Measurements from ENCODE around the gene LRRFIP2. TPM values are rescaled to one million over a fixed set of nuclear protein-coding genes. Genes with fewer than 3 reads are reported as not detected.

The LRRFIP2 gene
- total RNA-seq, 1 donor from 2014 or later = 40.0 TPM

DNA sequence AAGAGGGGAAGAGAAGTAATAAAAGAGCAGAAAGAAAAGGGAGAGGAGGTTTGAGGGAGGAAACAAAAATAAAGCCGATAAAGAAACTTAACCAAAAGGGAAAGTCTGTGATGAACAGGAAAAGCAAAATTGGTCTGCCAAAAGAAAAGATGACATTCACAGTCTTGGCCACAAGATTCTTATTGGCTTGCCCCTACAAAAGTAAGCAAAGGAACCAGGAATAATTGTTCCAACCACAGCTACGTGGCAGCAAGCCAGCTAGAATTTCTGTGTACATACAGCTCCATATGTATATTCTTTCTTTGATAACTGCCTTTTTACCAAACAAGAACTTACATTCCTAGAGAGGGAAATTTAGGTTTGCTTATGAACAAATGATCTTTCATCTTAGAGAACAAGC, 101.5 kb downstream of the LRRFIP2 start:
- Mint-ChIP-seq H3K27ac (ENCODE audit: unreplicated experiment) (no peak overlapping the region), H3K9me3 (ENCODE audit: unreplicated experiment) (no peaks in the 10 kb centered on the region), H3K4me3 (ENCODE audit: unreplicated experiment) (no peak overlapping the region), H3K36me3 (ENCODE audit: low read depth, unreplicated experiment) (peaks cover 24% of the 10 kb centered on the region), H3K27me3 (ENCODE audit: unreplicated experiment) (no peaks in the 10 kb centered on the region), H3K4me1 (ENCODE audit: unreplicated experiment) (no peaks in the 10 kb centered on the region)
- TF ChIP-seq, protein P1, sequence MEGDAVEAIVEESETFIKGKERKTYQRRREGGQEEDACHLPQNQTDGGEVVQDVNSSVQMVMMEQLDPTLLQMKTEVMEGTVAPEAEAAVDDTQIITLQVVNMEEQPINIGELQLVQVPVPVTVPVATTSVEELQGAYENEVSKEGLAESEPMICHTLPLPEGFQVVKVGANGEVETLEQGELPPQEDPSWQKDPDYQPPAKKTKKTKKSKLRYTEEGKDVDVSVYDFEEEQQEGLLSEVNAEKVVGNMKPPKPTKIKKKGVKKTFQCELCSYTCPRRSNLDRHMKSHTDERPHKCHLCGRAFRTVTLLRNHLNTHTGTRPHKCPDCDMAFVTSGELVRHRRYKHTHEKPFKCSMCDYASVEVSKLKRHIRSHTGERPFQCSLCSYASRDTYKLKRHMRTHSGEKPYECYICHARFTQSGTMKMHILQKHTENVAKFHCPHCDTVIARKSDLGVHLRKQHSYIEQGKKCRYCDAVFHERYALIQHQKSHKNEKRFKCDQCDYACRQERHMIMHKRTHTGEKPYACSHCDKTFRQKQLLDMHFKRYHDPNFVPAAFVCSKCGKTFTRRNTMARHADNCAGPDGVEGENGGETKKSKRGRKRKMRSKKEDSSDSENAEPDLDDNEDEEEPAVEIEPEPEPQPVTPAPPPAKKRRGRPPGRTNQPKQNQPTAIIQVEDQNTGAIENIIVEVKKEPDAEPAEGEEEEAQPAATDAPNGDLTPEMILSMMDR (IDR thresholded peaks at IDR 0.05; ENCODE audit: unreplicated experiment) = no peak
- DNase-seq (ENCODE audit: low spot score) = no peak

- Mint-ChIP-seq H3K36me3 (ENCODE audit: low read depth, unreplicated experiment) (peaks cover 24% of the 10 kb centered on the region), H3K27ac (ENCODE audit: unreplicated experiment) (no peak overlapping the region), H3K4me3 (ENCODE audit: unreplicated experiment) (no peak overlapping the region), H3K27me3 (ENCODE audit: unreplicated experiment) (no peaks in the 10 kb centered on the region), H3K9me3 (ENCODE audit: unreplicated experiment) (no peaks in the 10 kb centered on the region), H3K4me1 (ENCODE audit: unreplicated experiment) (no peaks in the 10 kb centered on the region)
- no peak for DNase-seq (ENCODE audit: low spot score)
- TF ChIP-seq, protein P1 (IDR thresholded peaks at IDR 0.05; ENCODE audit: unreplicated experiment) = no peak
These were observed 102.5 kb downstream of the LRRFIP2 start for GRCh38 chr3:37071921-37072320.

DNA sequence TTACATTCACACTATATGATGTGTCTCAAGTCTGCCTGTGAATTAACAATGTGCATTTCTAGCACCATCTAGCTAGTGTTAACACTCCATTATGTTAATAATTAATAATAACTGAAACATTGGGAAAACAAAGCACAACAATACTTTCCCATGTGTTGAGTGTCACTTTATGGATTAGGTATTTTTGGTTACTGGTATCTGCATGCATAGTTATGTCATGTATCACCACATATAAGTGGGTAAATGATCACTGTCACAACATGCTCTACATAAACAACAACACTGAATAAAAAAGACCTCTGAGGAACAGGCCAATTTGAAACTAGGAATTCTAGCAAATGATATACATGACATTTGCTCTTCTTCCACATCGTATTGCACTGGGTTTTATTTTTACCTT, 106.4 kb downstream of the LRRFIP2 start:
- H3K27ac Mint-ChIP-seq (ENCODE audit: unreplicated experiment) = no peak overlapping the region
- H3K27me3 Mint-ChIP-seq (ENCODE audit: unreplicated experiment) = no peaks in the 10 kb centered on the region
- no peak overlapping the region for H3K4me3 Mint-ChIP-seq (ENCODE audit: unreplicated experiment)
- no peaks in the 10 kb centered on the region for H3K9me3 Mint-ChIP-seq (ENCODE audit: unreplicated experiment)
- H3K4me1 Mint-ChIP-seq (ENCODE audit: unreplicated experiment) = no peaks in the 10 kb centered on the region
- TF ChIP-seq, protein P1 (IDR thresholded peaks at IDR 0.05; ENCODE audit: unreplicated experiment) = no peak
- no peak for DNase-seq (ENCODE audit: low spot score)
- peaks cover 23% of the 10 kb centered on the region for H3K36me3 Mint-ChIP-seq (ENCODE audit: low read depth, unreplicated experiment)

DNA sequence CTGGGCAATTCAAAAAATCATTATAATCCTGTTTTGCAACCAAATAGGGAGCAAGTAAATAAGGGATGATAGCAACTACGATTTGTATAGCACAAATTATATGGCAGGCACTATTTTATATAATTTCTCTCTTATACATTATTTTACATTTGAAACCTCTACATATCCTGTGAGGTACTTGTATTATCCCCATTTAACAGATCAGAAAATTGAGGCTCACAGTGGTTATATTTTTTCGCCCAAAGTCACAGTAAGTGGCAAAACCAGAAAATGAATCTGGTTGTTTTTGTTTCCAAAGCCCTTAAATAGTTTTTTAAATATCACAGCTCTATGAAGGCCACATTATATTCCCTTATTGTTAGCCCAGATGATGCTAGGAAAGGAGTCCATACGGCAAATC, 106.8 kb downstream of the LRRFIP2 start:
- peaks cover 23% of the 10 kb centered on the region for H3K36me3 Mint-ChIP-seq (ENCODE audit: low read depth, unreplicated experiment)
- no peak for DNase-seq (ENCODE audit: low spot score)
- TF ChIP-seq, protein P1 (IDR thresholded peaks at IDR 0.05; ENCODE audit: unreplicated experiment) = no peak
- no peak overlapping the region for H3K4me3 Mint-ChIP-seq (ENCODE audit: unreplicated experiment)
- no peaks in the 10 kb centered on the region for H3K4me1 Mint-ChIP-seq (ENCODE audit: unreplicated experiment)
- no peaks in the 10 kb centered on the region for H3K9me3 Mint-ChIP-seq (ENCODE audit: unreplicated experiment)
- no peaks in the 10 kb centered on the region for H3K27me3 Mint-ChIP-seq (ENCODE audit: unreplicated experiment)
- H3K27ac Mint-ChIP-seq (ENCODE audit: unreplicated experiment) = no peak overlapping the region

GRCh38 chr3:37064747-37065146, 109.6 kb downstream of the LRRFIP2 start:
- Mint-ChIP-seq H3K36me3 (ENCODE audit: low read depth, unreplicated experiment) (peaks cover 34% of the 10 kb centered on the region), H3K4me3 (ENCODE audit: unreplicated experiment) (no peak overlapping the region), H3K27ac (ENCODE audit: unreplicated experiment) (no peak overlapping the region), H3K9me3 (ENCODE audit: unreplicated experiment) (no peaks in the 10 kb centered on the region), H3K27me3 (ENCODE audit: unreplicated experiment) (no peaks in the 10 kb centered on the region), H3K4me1 (ENCODE audit: unreplicated experiment) (peaks cover 3% of the 10 kb centered on the region)
- TF ChIP-seq, protein P1 (IDR thresholded peaks at IDR 0.05; ENCODE audit: unreplicated experiment) = no peak
- no peak for DNase-seq (ENCODE audit: low spot score)
